Measurements from ENCODE around the gene MTG2.

Gene MTG2

GRCh38 chr20:62179162-62179504, 3.7 kb upstream of the MTG2 start:
- DNase-seq (ENCODE audit: low read depth in 1 of 2, low spot score in 1 of 2), result no peak

DNA sequence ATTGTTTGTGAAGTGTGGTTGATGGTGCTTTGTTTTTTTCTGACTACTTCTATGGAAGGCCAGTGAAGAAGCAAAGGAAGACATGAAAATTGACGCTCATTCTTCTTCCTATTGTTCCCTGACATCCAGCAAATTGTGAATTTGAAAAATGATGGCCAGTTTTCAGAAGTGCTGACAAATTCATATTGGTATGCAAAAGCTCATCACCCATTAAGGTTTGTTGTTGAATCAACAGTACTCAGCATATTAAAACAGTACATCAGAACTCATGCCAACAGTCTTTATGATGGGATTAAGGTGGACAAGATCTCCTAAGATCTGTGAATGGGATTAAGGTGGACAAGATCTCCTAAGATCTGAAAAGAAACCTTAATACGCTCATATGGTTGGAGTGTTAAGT, 1.0 kb upstream of the MTG2 start:
- no peak for DNase-seq (ENCODE audit: low read depth in 1 of 2, low spot score in 1 of 2)

GRCh38 chr20:62183426-62184142, 756 bp downstream of the MTG2 start:
- DNase-seq (ENCODE audit: low read depth in 1 of 2, low spot score in 1 of 2), result no peak

DNA sequence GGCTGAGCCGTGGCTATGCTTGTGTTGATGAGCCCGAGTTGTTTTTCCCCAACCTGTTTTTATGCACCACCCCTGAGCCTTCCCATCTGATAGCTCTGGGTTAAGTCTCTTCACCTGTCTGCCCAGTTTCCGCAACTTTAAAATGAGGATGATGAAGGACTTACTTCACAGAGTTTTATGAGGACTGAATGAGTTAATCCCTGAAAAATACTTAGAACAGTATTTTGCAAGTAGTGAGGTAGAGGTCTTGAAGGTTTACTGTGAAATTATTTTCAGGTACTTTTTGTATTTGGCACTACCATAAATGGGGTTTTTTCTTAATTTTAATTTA, 3.2 kb downstream of the MTG2 start:
- no peak for DNase-seq (ENCODE audit: low read depth in 1 of 2, low spot score in 1 of 2)

DNA sequence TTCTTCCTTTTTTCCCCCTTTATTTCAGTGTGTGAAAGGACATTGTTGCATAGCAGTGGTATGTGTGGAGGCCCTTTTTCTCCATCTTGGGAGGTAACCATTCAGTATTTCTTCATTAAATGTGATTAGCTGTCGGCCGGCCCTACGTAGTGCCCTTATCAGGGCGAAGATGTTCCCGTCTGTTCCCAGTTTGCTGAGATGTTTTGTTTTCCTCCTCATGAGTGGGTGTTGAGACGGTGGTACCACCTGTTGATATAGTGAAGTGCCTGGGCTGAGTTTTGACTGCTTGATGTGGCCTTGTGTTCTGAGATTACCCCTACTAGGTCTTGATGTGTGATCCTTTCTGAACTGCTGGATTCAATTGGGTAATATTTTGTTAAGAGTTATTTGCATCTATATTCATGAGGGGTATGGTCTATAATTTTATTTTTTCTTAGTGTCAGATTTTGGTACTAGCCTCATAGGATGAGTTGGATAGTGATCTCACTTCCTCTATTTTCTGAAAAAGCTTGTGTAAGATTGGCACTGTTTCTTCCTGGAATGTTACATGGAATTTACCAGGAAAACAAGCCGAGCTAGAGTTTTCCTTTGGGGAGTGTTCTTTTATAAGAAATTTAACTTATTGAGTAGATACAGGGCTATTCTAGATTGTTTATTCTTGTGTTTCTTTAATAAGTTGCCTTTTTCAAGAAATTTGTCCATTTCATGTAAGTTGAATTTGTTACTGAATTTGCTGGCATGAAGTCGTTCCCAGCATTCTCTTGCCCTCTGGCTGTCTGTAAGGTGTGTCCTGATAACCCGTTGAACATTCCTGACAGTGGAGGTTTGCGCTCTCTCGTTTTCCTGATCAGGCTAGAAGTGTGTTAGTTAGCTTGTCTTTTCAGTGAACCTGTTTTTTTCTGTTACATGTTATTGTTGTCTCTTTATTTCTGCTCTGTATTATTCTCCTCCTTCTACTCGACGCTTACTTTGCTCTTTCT, 4.3 kb downstream of the MTG2 start:
- DNase-seq (ENCODE audit: low read depth in 1 of 2, low spot score in 1 of 2), result no peak

GRCh38 chr20:62190639-62191411, 8.0 kb downstream of the MTG2 start:
- no peak for DNase-seq (ENCODE audit: low read depth in 1 of 2, low spot score in 1 of 2)

DNA sequence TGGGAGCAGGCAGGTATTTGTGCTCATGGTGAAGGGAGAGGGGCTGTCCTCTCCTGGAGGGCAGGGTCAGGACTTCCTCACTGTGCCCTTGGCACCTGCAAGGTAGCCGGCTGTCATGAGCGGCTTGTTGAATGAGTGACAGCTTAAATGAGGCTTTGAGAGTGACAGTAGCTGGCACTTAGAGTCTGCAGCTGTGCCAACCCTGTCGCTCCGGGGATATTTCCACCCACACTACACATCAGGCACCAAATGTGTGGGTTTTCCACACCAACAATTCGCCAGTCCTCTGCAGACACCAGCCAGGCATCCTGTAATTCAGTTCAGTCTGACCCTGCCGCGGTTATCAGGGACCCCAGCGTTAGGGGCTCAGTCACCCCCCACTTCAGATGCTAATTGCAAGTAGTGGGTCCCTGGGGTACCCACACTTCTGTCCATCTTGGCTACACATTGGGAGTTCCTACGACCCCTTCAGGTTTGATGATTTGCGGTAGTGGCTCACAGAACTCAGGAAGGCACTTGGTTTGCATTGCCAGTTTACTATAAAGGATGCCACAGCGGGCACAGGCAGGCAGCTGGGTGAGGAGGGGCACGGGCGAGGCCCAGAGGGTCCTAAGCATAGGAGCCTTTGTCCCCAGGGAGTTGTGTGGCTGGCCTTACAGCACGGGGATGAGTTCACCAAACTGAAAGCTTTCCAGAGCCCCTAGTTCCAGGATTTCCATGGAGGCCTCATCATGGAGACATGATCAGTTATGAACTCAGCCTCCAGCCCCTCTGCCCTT, 9.1 kb downstream of the MTG2 start:
- DNase-seq (ENCODE audit: low read depth in 1 of 2, low spot score in 1 of 2), result no peak

DNA sequence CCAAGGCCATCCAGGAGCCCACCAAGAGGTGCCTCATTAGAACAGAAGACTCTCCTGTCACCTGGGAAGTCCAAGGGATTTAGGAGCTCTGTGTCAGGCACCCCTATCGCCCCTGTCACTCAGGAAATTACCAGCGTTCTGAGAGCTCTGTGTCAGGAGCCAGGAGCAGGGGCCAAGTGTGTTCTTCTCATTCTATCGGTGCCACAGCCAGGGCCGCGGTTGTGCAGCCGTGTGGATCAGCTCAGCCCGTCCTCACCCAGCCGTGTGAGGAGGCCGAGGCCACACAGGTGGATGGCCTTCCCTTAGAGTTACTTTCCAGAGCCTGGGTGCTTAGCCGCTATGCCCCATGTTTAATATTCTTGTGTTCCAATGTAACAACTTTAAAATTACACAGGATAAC, 9.8 kb downstream of the MTG2 start:
- no peak for DNase-seq (ENCODE audit: low read depth in 1 of 2, low spot score in 1 of 2)

DNA sequence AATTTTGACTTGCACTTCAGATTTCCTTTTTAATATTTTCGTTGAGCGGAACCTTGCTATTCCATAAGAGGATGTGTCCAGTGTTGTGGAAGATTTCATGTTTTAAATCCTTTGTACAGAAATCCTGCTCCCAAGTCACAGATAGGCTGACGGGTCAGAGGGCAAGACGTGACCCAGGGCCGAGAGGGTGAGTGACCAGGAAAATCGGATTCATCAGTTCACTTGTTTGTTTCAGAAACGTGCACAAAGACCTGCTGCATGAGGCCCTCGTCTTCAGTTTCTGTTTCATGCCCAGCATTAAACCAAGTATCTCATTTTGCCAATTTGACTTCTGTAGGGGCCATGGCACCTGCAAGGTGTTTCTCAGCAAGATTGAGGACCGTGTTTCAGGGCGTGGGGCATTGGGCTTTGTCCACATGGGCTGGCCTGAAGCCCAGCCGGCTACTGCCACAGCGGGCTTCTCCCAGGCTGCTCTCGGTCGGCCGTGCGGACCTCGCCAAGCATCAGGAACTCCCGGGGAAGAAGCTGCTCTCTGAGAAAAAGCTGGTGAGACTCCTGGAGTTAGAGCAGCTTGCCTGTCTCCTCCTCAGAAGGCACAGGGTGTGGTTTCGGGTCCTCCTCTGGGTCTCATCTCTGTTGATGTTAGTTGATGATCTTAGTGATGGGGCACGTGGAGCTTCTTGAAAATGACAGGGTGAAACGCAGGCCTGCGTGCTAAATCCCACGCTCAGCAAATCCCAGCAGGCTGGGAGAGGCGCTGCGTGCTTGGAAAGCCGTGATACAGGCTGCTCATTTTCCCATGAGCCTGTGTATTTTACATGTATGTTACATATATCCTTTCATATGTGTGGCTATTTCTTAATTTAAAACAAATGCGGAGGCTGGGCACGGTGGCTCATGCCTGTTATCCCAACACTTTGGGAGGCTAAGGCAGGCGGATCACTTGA, 10.5 kb downstream of the MTG2 start:
- DNase-seq (ENCODE audit: low read depth in 1 of 2, low spot score in 1 of 2), result no peak

GRCh38 chr20:62195075-62195405, 12.2 kb downstream of the MTG2 start:
- no peak for DNase-seq (ENCODE audit: low read depth in 1 of 2, low spot score in 1 of 2)

DNA sequence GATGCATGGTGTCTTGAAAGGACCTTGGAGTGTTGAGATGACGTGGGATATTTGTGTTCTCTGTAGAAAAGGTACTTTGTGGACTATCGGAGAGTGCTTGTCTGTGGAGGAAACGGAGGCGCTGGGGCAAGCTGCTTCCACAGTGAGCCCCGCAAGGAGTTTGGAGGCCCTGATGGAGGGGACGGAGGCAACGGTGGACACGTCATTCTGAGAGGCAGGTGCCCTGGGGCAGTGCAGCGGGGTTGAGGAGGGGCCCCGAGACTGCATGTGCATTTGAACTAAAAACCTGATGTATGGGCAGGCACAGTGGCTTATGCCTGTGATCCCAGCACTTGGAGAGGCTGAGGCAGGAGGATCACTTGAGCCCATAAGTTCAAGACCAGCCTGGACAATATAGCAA, 12.9 kb downstream of the MTG2 start:
- DNase-seq (ENCODE audit: low read depth in 1 of 2, low spot score in 1 of 2), result no peak

DNA sequence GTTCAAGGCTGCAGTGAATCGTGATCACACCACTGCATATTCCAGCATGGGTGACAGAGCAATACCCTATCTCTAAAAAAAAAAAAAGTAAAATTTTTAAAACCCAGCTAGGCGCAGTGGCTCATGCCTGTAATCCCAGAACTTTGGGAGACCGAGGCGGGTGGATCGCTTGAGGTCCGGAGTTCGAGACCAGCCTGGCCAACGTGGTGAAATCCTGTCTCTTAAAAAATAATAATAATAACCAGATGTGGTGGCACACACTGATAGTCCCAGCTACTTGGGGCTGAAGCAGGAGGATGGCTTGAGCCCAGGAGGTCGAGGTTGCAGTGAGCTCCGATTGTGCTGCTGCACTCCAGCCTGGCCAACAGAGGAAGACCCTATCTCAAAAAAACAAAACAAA, 13.5 kb downstream of the MTG2 start:
- no peak for DNase-seq (ENCODE audit: low read depth in 1 of 2, low spot score in 1 of 2)

DNA sequence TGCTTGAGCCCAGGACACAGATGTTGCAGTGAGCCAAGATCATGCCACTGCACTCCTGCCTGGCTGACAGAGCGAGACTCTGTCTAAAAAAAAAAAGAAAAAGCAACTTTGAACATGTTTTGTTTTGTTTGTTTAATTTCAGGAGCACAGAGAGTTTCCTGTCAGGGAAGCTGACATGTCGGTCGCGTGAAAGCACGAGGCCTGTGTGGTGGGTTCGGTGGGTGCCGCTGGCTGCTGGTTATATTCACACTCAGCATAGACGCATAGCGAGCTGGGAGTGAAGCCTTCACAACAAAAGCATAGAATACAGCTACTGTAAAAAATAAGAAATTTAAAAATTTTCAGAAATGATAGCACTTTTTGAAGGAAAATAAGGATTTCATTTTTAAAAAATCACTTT, 14.5 kb downstream of the MTG2 start:
- DNase-seq (ENCODE audit: low read depth in 1 of 2, low spot score in 1 of 2), result no peak

- DNase-seq (ENCODE audit: low read depth in 1 of 2, low spot score in 1 of 2), result no peak
Measured at GRCh38 chr20:62197801-62198200, 15.0 kb downstream of the MTG2 start.

- DNase-seq (ENCODE audit: low read depth in 1 of 2, low spot score in 1 of 2), result no peak
Measured at GRCh38 chr20:62198496-62198895, 15.7 kb downstream of the MTG2 start.

DNA sequence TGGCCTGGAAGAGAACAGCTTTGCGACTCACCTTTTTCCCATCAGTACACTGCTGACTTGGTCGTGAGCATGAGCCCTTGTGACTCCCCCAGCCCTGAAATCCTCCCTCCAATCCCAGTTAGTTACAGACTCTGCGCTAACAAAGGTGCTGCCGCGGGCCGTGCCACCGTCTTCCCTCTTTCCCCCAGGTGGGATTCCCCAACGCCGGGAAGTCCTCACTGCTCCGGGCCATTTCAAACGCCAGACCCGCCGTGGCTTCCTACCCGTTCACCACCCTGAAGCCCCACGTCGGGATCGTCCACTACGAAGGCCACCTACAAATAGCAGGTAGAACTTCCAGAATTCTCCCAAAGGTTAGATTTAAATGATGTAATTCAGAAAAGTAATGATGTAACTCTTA, 16.1 kb downstream of the MTG2 start:
- DNase-seq (ENCODE audit: low read depth in 1 of 2, low spot score in 1 of 2), result no peak

- no peak for DNase-seq (ENCODE audit: low read depth in 1 of 2, low spot score in 1 of 2)
Measured at GRCh38 chr20:62200491-62201172, 17.8 kb downstream of the MTG2 start.

GRCh38 chr20:62201173-62202082, 18.6 kb downstream of the MTG2 start:
- DNase-seq (ENCODE audit: low read depth in 1 of 2, low spot score in 1 of 2), result no peak

DNA sequence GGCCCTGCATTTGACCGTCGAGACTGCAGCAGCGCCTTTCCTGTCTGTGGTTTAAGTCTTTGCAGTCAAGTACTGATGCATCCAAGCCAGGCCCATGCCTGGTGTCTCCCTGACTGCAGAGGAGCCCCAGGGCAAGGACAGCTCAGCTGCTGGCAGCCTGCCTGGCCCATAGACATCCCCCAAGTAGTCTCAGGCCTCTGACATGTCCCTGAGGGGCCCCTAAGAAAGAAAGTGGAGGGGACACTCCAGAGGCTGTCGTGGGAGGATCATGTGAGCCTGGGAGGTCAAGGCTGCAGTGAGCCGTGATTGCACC, 19.2 kb downstream of the MTG2 start:
- no peak for DNase-seq (ENCODE audit: low read depth in 1 of 2, low spot score in 1 of 2)
